Activated CD4-positive, alpha-beta memory T cell treated with anti-CD3 and anti-CD28 coated beads for 36 hours (primary cell): ENCODE results near the gene NELL1. TPM values are rescaled to one million over a fixed set of nuclear protein-coding genes. Genes with fewer than 3 reads are reported as not detected.

Experiments
- CTCF ChIA-PET: fragments of 350-600 bp; sonication (Branson Sonifier 250); formaldehyde crosslinking; loops from one replicate; lab custom pipeline; 2021; ENCODE audit warnings: antibody characterized with exemption, inconsistent platforms; lab: Charles Lee
- POLR2A ChIA-PET: fragments of 350-600 bp; sonication (Branson Sonifier 250); formaldehyde crosslinking; loops from one replicate; lab custom pipeline; 2021; ENCODE audit warnings: antibody characterized with exemption; lab: Charles Lee
- DNase-seq: peaks from one replicate; pipeline ENCODE4 v3.0.0-alpha.2; 2020
- H3K27ac Mint-ChIP-seq: one replicate; pipeline ENCODE4 v1.8.0; 2021; ENCODE audit warnings: mixed read lengths
- H3K27me3 Mint-ChIP-seq: one replicate; pipeline ENCODE4 v1.8.0; 2021; ENCODE audit warnings: mixed read lengths
- H3K36me3 Mint-ChIP-seq: one replicate; pipeline ENCODE4 v1.8.0; 2021; ENCODE audit warnings: mixed read lengths
- H3K4me1 Mint-ChIP-seq: one replicate; pipeline ENCODE4 v1.8.0; 2021; ENCODE audit warnings: low read depth, mixed read lengths
- H3K4me3 Mint-ChIP-seq: one replicate; pipeline ENCODE4 v1.8.0; 2021; ENCODE audit warnings: mild to moderate bottlenecking, mixed read lengths
- H3K9me3 Mint-ChIP-seq: one replicate; pipeline ENCODE4 v1.8.0; 2021; ENCODE audit warnings: mixed read lengths
- intact Hi-C: fragments of 100-400 bp; cut with micrococcal nuclease; formaldehyde crosslinking; loops from one replicate; pipeline ENCODE4 v1.15.1; 2023
- total RNA-seq, 2 experiments: library from RNA; stranded (reverse); gene quantifications; one replicate each; pipeline ENCODE4 v1.2.3, GENCODE V29; 2021

NELL1 gene
- total RNA-seq, 2 experiments from 2014 or later: not detected

DNA sequence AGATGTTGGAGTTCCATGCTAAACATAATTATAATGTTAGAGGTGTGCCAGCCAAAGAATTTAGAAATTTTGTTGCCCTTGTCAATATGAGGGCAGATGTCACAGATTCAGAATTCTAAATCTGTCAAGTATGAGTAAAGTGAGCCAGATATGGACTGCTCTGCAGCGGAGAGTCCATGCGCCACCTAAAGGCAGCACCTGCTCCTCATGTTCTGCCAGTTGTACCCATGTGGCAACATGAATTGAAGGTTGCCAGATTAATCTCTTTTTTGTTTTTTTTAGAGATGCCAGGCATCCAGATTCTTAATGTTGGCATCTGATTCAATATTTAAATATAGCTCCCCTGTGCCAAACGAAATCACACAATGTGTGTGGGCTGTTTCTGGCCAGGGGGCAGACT is 844.9 kb downstream of the NELL1 start:
- no peak overlapping the region for H3K4me3 Mint-ChIP-seq
- no peak for DNase-seq
- no peaks in the 10 kb centered on the region for H3K4me1 Mint-ChIP-seq
- ChIA-PET POLR2A (no interaction called here), CTCF (no interaction called here)
- peaks cover 10% of the 10 kb centered on the region for H3K9me3 Mint-ChIP-seq
- intact Hi-C loops: loop anchor here (5.0 kb wide), 1 partner anchor 867 kb away; no protein-coding TSS in a partner anchor
- H3K36me3 Mint-ChIP-seq: no peaks in the 10 kb centered on the region
- H3K27ac Mint-ChIP-seq: no peak overlapping the region
- H3K27me3 Mint-ChIP-seq: no peaks in the 10 kb centered on the region

DNA sequence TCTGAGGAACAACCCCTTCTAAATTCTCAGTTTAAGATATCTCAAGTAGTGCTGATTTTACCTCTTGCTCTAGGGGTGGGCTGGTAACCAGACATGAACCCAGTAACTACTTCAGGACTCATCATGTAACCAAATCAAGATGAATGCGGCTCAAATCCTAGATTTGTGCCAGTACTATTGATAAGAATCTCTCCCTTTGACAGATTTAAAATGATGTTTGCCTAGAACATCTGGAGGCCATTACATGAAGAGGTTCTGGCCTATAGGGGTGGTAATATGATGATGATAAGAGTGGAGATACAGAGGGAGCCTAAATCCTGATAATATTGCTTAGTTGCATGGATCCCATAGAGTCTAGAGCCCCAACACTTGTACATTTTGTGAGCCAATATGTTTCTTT is 850.9 kb downstream of the NELL1 start:
- no peaks in the 10 kb centered on the region for H3K27me3 Mint-ChIP-seq
- intact Hi-C loops: no loop called here
- POLR2A ChIA-PET: no interaction called here

DNA sequence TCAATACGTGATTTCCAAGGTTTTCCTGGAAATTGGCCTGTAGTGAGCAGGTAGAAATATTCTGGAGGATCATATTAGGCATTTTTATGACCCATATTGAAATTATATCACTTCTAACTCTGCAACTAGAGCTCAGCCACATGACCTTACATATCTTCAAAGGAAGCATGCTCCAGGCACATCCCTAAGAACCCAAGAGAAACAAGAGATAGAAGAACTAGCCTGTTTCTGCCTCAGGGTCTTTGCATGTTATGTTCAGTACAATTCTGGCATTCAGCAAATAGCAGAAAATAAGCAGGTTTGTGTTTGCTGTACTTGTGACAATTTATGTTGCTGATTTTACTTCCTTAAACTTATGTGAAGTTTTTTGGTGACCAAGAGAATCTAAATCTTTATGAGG is 859.8 kb downstream of the NELL1 start:
- Mint-ChIP-seq H3K27ac (no peak overlapping the region), H3K4me1 (no peaks in the 10 kb centered on the region), H3K9me3 (peaks cover 12% of the 10 kb centered on the region), H3K27me3 (no peaks in the 10 kb centered on the region), H3K36me3 (no peaks in the 10 kb centered on the region), H3K4me3 (no peak overlapping the region)
- no peak for DNase-seq
- POLR2A ChIA-PET: no interaction called here
- intact Hi-C loops: no loop called here
- CTCF ChIA-PET: no interaction called here

More for the DNA sequence above, 850.9 kb downstream of the NELL1 start:
- DNase-seq: no peak
- Mint-ChIP-seq H3K27ac (no peak overlapping the region), H3K4me1 (no peaks in the 10 kb centered on the region), H3K36me3 (no peaks in the 10 kb centered on the region), H3K4me3 (no peak overlapping the region), H3K9me3 (peaks cover 12% of the 10 kb centered on the region)
- CTCF ChIA-PET: no interaction called here

DNA sequence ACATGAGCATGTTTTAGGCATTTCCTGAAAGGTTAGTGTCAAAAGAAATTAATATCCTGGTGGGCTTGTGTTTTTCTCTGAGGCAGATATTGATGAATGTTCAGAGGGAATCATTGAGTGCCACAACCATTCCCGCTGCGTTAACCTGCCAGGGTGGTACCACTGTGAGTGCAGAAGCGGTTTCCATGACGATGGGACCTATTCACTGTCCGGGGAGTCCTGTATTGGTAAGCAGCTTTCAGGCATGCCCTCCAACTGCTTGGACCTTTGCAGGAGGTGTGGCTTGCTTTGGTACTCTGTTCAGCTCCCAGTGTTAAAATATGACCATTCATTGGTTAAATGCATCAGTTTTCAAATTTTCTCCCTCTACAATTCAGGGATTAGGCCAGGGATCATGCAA is 864.9 kb downstream of the NELL1 start:
- Mint-ChIP-seq H3K27me3 (no peaks in the 10 kb centered on the region), H3K4me1 (no peaks in the 10 kb centered on the region), H3K4me3 (no peak overlapping the region), H3K27ac (no peak overlapping the region), H3K9me3 (peaks cover 3% of the 10 kb centered on the region), H3K36me3 (no peaks in the 10 kb centered on the region)
- DNase-seq: no peak
- intact Hi-C loops: no loop called here
- ChIA-PET POLR2A (no interaction called here), CTCF (no interaction called here)

DNA sequence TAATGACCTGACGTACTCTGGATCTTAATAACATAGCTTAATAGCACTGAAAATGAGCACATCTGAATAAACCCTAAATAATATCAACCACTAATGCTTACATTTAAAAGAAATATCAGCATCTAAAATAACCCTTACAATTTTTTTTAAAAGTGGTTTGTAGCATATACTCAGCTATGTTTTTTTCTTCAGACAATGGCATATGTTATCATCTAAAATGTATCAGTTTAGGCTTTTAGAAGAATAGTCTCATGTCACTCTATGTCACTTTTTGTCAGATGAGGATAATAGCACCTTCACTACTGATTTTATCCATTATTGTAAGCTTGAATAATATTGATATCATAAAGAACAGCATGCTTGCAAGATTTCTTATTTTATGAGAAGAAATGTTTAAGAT is 868.6 kb downstream of the NELL1 start:
- Mint-ChIP-seq H3K9me3 (peaks cover 3% of the 10 kb centered on the region), H3K4me3 (no peak overlapping the region), H3K4me1 (no peaks in the 10 kb centered on the region), H3K36me3 (no peaks in the 10 kb centered on the region), H3K27ac (no peak overlapping the region), H3K27me3 (no peaks in the 10 kb centered on the region)
- intact Hi-C loops: no loop called here
- CTCF ChIA-PET: no interaction called here
- POLR2A ChIA-PET: no interaction called here
- DNase-seq: no peak

DNA sequence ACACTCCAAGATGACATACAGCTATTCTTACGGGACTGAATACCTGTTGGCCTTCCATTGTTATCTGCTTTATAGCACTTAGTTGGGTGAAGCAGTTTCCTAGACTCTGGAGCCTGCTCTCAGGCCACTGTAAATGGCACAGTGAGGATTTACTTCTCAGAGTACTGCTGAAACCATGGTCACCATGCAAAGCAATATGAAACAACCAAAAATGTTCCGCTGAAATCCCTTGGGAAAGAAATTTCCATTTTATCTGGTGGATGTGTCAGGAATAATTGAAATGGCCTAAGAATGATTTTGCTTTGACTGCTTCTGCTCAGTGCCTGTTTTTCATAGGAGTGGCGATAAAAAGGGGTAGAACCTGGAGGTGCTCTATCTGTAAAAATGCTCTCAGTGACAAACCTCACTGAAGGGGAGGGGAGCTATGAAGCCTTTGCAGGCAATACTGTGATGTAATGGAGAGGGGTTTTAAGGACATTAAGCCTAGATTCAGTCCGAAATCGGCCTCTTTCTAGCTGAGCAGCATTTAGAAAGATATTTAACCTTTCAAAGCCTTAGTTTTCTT is 871.9 kb downstream of the NELL1 start:
- Mint-ChIP-seq H3K27ac (no peak overlapping the region), H3K27me3 (no peaks in the 10 kb centered on the region), H3K4me3 (no peak overlapping the region), H3K4me1 (no peaks in the 10 kb centered on the region), H3K9me3 (peaks cover 2% of the 10 kb centered on the region), H3K36me3 (no peaks in the 10 kb centered on the region)
- POLR2A ChIA-PET: no interaction called here
- no peak for DNase-seq
- intact Hi-C loops: no loop called here
- CTCF ChIA-PET: no interaction called here

DNA sequence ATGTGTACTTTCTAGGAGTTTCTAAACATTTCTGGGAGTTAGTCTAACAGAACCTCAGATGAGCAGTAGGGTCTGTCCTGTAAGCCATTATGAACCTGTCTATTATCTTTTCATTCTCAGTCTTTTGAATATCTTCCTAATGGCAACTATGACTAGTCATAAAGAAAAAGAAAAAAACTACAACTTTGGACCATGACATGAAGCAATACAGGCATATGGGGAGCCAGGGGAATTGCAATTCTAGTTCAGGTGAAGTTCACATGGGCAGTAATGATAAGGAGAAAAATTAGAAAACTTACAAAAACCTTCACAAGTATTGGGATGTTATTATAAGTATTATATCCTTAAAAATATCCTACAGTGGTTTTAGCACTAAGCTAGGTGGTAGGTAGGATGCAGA is 874.5 kb downstream of the NELL1 start:
- Mint-ChIP-seq H3K27ac (no peak overlapping the region), H3K4me1 (no peaks in the 10 kb centered on the region), H3K27me3 (no peaks in the 10 kb centered on the region), H3K36me3 (no peaks in the 10 kb centered on the region), H3K4me3 (no peak overlapping the region), H3K9me3 (peaks cover 7% of the 10 kb centered on the region)
- intact Hi-C loops: no loop called here
- ChIA-PET POLR2A (no interaction called here), CTCF (no interaction called here)
- no peak for DNase-seq

DNA sequence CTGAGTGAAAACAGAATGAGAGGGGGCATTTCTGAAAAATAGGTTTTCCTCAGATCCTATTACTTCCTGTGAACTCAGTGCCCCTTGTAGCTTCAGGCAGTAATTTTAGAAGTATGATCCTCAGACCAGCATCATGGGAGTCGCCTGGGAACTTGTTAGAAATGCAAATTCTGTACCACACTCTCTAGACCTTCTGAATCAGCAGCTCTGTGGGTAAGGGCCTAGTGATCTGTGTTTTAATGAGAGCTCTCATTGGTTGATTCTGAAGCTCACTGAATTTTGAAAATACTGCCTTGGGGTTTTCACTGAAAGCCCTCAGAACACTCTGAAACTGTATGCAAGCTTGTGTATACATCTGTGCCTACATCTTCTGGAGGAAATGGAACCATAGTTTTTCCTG is 876.3 kb downstream of the NELL1 start:
- no peaks in the 10 kb centered on the region for H3K36me3 Mint-ChIP-seq
- DNase-seq: no peak
- POLR2A ChIA-PET: no interaction called here
- intact Hi-C loops: no loop called here
- CTCF ChIA-PET: interaction anchor here (1.1 kb wide), 1 partner anchor 34 kb away, joined by 3 read pairs; no protein-coding TSS in a partner anchor
- H3K27me3 Mint-ChIP-seq: no peaks in the 10 kb centered on the region
- peaks cover 10% of the 10 kb centered on the region for H3K9me3 Mint-ChIP-seq
- no peaks in the 10 kb centered on the region for H3K4me1 Mint-ChIP-seq
- H3K4me3 Mint-ChIP-seq: no peak overlapping the region
- H3K27ac Mint-ChIP-seq: no peak overlapping the region

DNA sequence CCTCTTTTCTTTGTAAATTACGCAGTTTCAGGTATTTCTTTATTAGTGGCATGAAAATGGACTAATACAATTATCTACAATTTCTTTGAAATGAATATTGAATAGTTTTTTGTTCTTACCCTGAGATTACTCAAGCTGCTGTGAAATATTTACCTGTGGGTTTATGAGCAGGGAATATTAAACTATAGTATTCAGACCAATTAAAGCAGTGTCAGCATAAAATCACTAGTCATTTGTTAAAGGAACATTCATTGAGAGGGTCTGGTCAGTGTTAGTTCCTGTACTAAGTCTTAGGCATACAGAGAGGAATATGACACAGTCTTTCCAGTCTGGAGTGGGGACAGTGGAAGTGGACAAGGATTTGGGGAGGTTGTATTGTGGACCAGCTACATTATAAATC is 877.3 kb downstream of the NELL1 start:
- H3K27ac Mint-ChIP-seq: no peak overlapping the region
- H3K9me3 Mint-ChIP-seq: peaks cover 10% of the 10 kb centered on the region
- ChIA-PET CTCF (no interaction called here), POLR2A (no interaction called here)
- no peaks in the 10 kb centered on the region for H3K4me1 Mint-ChIP-seq
- no peak for DNase-seq
- no peaks in the 10 kb centered on the region for H3K36me3 Mint-ChIP-seq
- no peaks in the 10 kb centered on the region for H3K27me3 Mint-ChIP-seq
- H3K4me3 Mint-ChIP-seq: no peak overlapping the region
- intact Hi-C loops: no loop called here

DNA sequence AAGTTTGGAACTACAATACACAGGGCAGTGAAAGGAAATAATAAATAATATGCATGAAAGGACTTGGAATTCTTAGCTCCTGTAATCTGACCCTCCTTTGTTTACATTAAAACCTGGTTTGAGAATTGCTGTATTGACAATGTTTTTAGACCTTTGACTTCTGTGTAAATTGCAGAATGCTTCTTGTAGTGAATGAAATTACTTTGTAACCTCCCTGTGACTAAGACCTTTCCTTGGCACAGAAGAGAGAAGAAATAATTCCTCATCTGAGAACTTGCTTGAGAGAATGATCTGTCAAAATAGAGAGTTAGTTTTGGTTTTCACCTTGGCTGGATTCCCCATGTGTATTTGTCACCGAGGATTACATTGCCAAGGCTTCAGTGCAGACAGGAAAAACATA is 883.5 kb downstream of the NELL1 start:
- DNase-seq: no peak
- Mint-ChIP-seq H3K36me3 (no peaks in the 10 kb centered on the region), H3K4me3 (no peak overlapping the region), H3K27me3 (no peaks in the 10 kb centered on the region), H3K4me1 (no peaks in the 10 kb centered on the region), H3K9me3 (peaks cover 3% of the 10 kb centered on the region), H3K27ac (no peak overlapping the region)
- intact Hi-C loops: no loop called here
- ChIA-PET CTCF (no interaction called here), POLR2A (no interaction called here)

DNA sequence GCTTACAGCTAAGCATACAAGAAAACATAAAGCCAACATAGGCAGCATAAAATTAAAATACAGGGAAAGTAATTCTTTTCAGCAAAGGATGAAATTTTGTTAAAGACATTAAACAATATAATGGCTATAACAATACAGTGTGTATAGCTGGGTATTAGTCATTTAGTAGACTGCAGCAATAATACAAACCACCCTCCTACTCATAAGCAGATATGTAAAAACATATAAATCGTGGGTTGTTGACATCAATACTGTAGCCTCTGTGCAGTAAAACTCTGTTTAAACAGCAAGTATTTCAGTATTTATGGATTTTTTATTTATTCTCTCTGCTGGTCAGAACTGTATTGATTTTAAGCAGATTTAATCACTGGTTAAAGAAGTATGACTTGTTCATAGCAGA is 884.4 kb downstream of the NELL1 start:
- H3K9me3 Mint-ChIP-seq: peaks cover 3% of the 10 kb centered on the region
- H3K4me1 Mint-ChIP-seq: no peaks in the 10 kb centered on the region
- no peaks in the 10 kb centered on the region for H3K27me3 Mint-ChIP-seq
- H3K36me3 Mint-ChIP-seq: no peaks in the 10 kb centered on the region
- intact Hi-C loops: no loop called here
- CTCF ChIA-PET: no interaction called here
- H3K27ac Mint-ChIP-seq: no peak overlapping the region
- POLR2A ChIA-PET: no interaction called here
- H3K4me3 Mint-ChIP-seq: no peak overlapping the region
- no peak for DNase-seq

DNA sequence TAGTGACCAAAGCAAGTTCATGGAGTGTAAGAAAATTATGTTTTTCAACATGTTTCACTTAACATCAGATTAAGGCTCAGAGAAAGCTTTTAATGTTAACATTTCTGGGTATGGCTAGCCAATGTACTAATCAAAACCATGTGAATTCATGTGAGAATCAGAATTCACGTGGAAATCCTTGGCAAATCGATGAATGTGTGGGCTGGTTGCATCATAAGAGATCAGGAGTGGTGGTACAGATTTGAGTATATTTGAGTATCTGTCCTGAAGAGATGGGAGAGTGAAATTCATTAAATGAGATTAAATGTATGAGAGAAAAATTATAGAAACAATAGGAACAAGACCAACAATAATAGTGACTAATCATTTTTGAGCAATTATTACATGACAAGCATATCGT is 884.9 kb downstream of the NELL1 start:
- no peaks in the 10 kb centered on the region for H3K27me3 Mint-ChIP-seq
- no peak overlapping the region for H3K27ac Mint-ChIP-seq
- H3K36me3 Mint-ChIP-seq: no peaks in the 10 kb centered on the region
- CTCF ChIA-PET: no interaction called here
- intact Hi-C loops: no loop called here
- no peak overlapping the region for H3K4me3 Mint-ChIP-seq
- H3K4me1 Mint-ChIP-seq: no peaks in the 10 kb centered on the region
- POLR2A ChIA-PET: no interaction called here
- peaks cover 5% of the 10 kb centered on the region for H3K9me3 Mint-ChIP-seq
- DNase-seq: no peak

DNA sequence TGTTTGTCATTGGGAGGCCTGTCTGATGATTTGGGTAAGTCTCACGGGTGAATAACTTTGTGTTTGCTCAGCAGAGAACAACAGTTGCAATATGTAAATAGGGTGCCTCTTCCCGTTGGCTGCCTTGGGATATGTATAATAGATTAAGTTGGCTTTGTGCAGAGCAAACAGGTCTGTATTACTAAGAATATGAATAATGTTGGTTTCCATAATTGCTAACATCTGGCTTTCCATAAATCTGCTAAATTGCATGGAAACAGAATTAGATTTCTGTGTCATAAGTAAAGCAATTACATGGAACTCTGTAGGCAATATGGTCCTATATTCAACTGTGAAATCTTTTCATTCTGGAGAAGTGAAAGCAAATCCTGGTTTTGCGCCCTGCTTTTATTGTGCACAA is 887.5 kb downstream of the NELL1 start:
- intact Hi-C loops: no loop called here
- H3K9me3 Mint-ChIP-seq: peaks cover 8% of the 10 kb centered on the region
- H3K27me3 Mint-ChIP-seq: no peaks in the 10 kb centered on the region
- no peak overlapping the region for H3K4me3 Mint-ChIP-seq
- no peak for DNase-seq
- no peaks in the 10 kb centered on the region for H3K4me1 Mint-ChIP-seq
- no peaks in the 10 kb centered on the region for H3K36me3 Mint-ChIP-seq
- ChIA-PET POLR2A (no interaction called here), CTCF (no interaction called here)
- no peak overlapping the region for H3K27ac Mint-ChIP-seq
